H4 (cell line): ENCODE measurements around the gene TM4SF4. TPM values are rescaled to one million over a fixed set of nuclear protein-coding genes. Genes with fewer than 3 reads are reported as not detected.
"Not testable (repeated sequence)": the region's sequence is repeated elsewhere in the genome, so short reads cannot be mapped to it uniquely, and the experiment has no call there.

Experiments used
- DNase-seq: peaks from one replicate; pipeline ENCODE4 v3.0.0-alpha.2; 2015; ENCODE audit warnings: low spot score
- total RNA-seq: library from RNA; depleted of rRNA; stranded (reverse); fragments of >200 nt; shearing (Covaris generic); gene quantifications from 2 replicates; pipeline ENCODE4 v1.2.3, GENCODE V29; 2014; rRNA removed

TM4SF4 gene
- not detected in 2 replicates for total RNA-seq

GRCh38 chr3:149474250-149474817, at the start of gene TM4SF4:
Gene TM4SF4 (plus strand): TSS chr3:149474697. CDS start chr3:149474878, 181 bp downstream.
- DNase-seq: no peak

- no peak for DNase-seq
Measured at GRCh38 chr3:149424918-149425317, 49.6 kb upstream of the TM4SF4 start.

DNA sequence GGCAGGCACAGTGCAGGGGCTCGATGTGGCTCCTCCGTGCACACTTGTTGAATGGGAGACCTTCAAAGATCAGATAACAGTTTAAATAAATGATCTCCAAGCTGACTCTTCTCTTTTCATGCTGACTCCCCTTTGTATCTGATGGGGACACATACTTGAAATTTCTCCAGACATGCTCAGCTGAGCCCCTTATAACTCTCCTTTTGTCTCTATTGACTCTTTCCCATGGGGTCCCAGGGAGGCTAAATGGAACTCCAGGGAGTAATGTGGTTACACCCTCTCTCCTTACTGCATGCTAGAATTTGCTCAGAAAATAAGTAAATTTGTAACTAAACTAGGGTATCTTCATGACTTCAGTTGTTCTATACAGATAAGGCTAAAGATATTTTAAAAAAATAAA, 48.2 kb upstream of the TM4SF4 start:
- DNase-seq: no peak

DNA sequence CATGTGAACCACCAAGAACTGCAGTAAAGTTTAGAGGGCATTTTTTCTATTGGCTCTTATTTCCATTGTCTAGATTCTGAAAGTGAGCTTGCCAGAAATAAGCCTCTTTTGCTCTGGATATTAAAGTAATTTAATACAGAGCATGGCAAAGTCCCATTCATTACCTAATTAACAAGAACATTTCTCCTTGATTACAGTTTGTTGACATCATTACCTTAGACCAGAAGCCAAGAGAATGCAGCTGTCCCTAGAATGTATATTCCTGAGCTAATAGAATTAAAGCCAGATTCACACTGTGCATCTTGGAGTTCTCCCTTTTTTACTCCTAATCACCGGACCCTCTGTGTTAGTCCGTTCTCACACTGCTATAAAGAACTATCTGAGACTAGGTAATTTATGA, 46.4 kb upstream of the TM4SF4 start:
- no peak for DNase-seq

GRCh38 chr3:149430216-149430615, 44.3 kb upstream of the TM4SF4 start:
- DNase-seq: no peak

DNA sequence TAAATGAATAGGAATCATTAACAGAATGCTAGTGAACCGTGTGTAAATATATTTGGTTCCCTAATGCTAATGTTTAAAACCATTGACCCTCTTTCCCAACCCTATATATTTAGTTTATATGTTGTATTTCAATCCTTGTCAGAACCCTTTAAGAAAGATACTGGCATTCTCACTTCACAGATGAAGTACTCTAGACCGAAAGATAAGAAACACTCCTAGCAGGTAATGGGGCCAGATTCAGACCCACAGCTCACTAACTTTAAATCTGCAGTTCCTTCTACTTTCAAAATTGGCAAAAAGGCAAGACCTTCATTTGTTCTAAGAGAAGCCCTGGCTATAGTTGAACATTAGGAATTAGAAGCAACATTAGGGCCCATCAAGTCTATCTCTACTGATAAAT, 42.3 kb upstream of the TM4SF4 start:
- DNase-seq: no peak

- DNase-seq: peak; percentile 86
Measured at GRCh38 chr3:149435996-149436885, 38.3 kb upstream of the TM4SF4 start.

GRCh38 chr3:149437286-149437685, 37.2 kb upstream of the TM4SF4 start:
- DNase-seq: no peak

- DNase-seq: no peak
Measured at GRCh38 chr3:149437710-149438109, 36.8 kb upstream of the TM4SF4 start.

DNA sequence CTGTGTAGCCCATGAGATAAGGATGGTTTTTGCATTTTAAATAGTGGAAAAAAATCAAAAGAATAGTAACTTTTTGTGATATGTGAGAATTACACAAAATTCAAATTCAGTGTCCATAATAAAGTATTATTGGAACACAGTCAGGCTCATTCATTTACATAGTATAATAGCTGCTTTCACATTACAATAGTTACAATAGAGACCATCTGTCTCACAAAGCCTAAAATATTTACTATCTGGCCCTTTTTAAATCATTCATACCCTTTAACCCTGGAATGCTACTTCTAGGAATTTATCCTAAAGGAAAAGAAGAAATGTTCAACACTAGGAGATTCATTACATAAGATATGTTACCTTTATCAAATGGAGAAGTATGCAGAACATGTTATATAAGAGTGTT, 35.5 kb upstream of the TM4SF4 start:
- DNase-seq: no peak

GRCh38 chr3:149441642-149442041, 32.9 kb upstream of the TM4SF4 start:
- no peak for DNase-seq

DNA sequence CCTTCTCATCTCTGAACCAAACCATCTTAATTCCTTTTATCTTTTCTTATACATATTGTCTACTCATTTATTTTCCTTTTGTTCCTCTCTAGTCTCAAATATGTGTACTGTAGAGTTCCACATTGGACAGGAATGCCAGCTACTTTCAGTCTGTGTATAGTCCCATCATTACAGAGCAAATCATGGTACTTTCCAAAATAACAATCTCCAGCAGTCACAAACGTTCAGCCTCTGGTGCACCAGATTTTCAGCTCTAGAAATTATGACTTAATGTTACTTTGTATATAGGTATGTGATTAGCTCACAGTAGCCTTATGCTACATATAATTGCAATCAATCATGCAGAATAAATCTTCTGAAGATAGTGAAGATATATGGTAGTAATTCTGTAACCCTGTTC, 32.5 kb upstream of the TM4SF4 start:
- no peak for DNase-seq

GRCh38 chr3:149442851-149443544, 31.5 kb upstream of the TM4SF4 start:
- no peak for DNase-seq

DNA sequence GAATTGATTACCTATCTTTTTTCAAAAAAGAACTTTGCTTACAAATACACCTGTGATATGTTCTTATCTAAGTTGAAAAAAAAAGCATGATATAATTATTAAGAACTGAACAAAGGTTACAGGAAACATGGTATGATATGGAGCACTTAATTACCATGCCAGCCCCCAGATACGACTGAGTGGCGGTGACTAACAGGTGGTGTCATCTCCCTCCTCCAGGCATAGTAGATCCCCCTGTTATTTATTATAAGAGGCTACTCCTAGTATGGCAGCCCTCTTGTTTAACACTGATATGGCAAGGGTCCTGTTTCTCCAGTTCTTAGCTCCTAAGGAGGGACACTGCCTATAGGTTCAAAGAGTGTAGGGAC, 31.0 kb upstream of the TM4SF4 start:
- DNase-seq: no peak

GRCh38 chr3:149444867-149445266, 29.6 kb upstream of the TM4SF4 start:
- DNase-seq: not testable (repeated sequence)

GRCh38 chr3:149448331-149448831, 26.1 kb upstream of the TM4SF4 start:
- DNase-seq: no peak

- DNase-seq: no peak
Measured at GRCh38 chr3:149449182-149449581, 25.3 kb upstream of the TM4SF4 start.

GRCh38 chr3:149449799-149450198, 24.7 kb upstream of the TM4SF4 start:
- DNase-seq: no peak

DNA sequence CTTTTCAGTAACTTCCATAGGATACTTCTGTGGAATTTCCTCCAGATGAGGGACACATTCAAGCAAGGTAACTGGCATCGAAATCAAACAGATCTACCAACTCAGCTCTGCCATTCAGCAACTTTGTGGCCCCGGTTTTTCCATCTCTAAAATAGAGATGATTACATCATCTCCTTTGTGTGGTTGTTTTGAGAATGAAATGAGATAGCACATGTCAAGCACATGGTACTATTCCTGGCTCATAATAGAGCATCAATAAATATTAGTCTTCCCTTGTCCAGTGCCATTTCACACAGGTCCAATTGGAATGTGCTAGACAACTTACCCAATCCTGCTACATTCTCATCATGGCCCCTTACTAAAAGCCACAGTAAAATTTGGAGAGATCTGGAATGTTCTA, 24.2 kb upstream of the TM4SF4 start:
- no peak for DNase-seq

- no peak for DNase-seq
Measured at GRCh38 chr3:149452036-149452435, 22.5 kb upstream of the TM4SF4 start.

DNA sequence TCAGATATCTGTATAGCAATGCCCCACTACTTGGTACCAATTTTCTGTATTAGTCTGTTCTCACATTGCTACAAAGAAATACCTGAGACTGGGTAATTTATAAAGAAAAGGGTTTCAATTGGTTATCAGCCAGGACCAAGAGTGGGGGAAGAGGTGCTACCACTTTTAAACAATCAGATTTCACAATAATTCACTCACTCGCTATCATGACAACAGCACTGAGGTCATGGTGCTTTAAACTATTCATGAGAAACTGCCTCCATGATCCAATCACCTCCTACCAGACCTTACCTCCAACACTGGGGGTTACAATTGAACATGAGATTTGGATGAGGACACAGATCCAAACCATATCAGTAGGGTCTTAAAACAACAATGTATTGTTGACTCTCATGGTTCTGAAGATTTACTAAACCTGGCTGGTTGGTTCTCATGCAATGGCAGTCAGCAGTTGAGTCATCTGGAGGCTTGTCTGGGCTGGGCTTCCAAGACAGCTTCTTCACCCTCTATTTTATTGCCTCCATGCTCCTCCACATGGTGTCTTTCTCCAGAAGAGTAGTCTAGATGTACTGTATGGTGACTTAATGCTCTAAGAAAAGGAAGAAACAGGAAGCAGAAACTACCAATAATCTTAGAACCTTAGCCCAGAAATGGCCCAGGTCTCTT, 21.2 kb upstream of the TM4SF4 start:
- no peak for DNase-seq

DNA sequence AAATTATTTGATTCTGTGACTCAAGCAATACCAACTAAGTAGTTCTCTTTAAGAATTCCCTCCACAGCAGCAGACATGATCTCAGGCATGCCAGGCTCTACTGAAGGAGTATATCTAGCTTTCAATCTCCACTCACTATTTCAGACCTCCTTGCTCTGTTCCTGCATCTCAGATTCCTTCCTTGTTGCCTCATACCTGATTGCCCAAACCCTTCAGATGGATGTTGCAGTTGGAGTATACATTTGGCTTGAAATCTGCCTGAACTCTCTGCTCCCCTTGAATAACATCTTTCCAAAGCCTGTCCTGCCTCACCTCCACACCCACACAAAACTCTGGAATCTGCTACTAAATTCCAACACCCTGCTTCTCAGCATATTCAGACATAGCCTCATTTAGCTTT, 19.8 kb upstream of the TM4SF4 start:
- DNase-seq: no peak
